UCSD-AML1 (cell line): ENCODE measurements around the gene RITA1.

Source experiments
- DNase-seq: peaks from one replicate; lab custom pipeline; 2025; ENCODE audit not compliant: unreplicated experiment; lab: John Stamatoyannopoulos, UW

RITA1 gene

GRCh38 chr12:113173081-113173698 lies 12.3 kb upstream of the RITA1 start:
- no peak for DNase-seq

GRCh38 chr12:113174461-113175384 lies 10.8 kb upstream of the RITA1 start:
- DNase-seq: peak; percentile 65

- DNase-seq: no peak
Observed at GRCh38 chr12:113179023-113179422, 6.5 kb upstream of the RITA1 start.

GRCh38 chr12:113180333-113180732 lies 5.2 kb upstream of the RITA1 start:
- DNase-seq: no peak

GRCh38 chr12:113181975-113182374 lies 3.5 kb upstream of the RITA1 start:
- no peak for DNase-seq

- DNase-seq: no peak
Observed at GRCh38 chr12:113183030-113183589, 2.4 kb upstream of the RITA1 start.

- DNase-seq: no peak
Observed at GRCh38 chr12:113184098-113184899, 1.2 kb upstream of the RITA1 start.

GRCh38 chr12:113184900-113185179 lies 681 bp upstream of the RITA1 start:
- DNase-seq: peak; percentile 87

- no peak for DNase-seq
Observed at GRCh38 chr12:113186033-113186365, 478 bp downstream of the RITA1 start.

- DNase-seq: no peak
Observed at GRCh38 chr12:113186666-113187325, 1.3 kb downstream of the RITA1 start.

- DNase-seq: no peak
Observed at GRCh38 chr12:113189361-113189760, 3.8 kb downstream of the RITA1 start.

- no peak for DNase-seq
Observed at GRCh38 chr12:113190761-113191160, 5.2 kb downstream of the RITA1 start.

GRCh38 chr12:113191227-113191626 lies 5.7 kb downstream of the RITA1 start:
- DNase-seq: no peak

GRCh38 chr12:113194971-113195391 lies 9.5 kb downstream of the RITA1 start:
- DNase-seq: no peak

- no peak for DNase-seq
Observed at GRCh38 chr12:113195598-113195997, 10.1 kb downstream of the RITA1 start.

GRCh38 chr12:113196582-113196981 lies 11.1 kb downstream of the RITA1 start:
- no peak for DNase-seq

GRCh38 chr12:113196990-113197389 lies 11.5 kb downstream of the RITA1 start:
- DNase-seq: peak; percentile 53

GRCh38 chr12:113197518-113198077 lies 12.1 kb downstream of the RITA1 start:
- DNase-seq: no peak

GRCh38 chr12:113198296-113198695 lies 12.8 kb downstream of the RITA1 start:
- no peak for DNase-seq

- DNase-seq: no peak
Observed at GRCh38 chr12:113200021-113200797, 14.7 kb downstream of the RITA1 start.
